SU-DHL-6 (cell line): Measurements from ENCODE around the gene HTR2B.

Experiments
- H2AFZ ChIP-seq: fragments of 200-600 bp; sonication (generic); 2 replicates; pipeline ENCODE4 v1.6.1; 2014; ENCODE audit warnings: low read depth, mild to moderate bottlenecking, moderate library complexity, mixed read lengths, antibody characterized with exemption, low read length; ENCODE audit not compliant: severe bottlenecking
- H3F3A ChIP-seq: fragments of 200-600 bp; shearing (Covaris generic); 2 replicates; pipeline ENCODE4 v1.6.0; 2016; ENCODE audit warnings: antibody characterized with exemption, mild to moderate bottlenecking; ENCODE audit not compliant: insufficient read depth
- H3K27ac ChIP-seq: fragments of 200-600 bp; sonication (generic); 2 replicates; pipeline ENCODE4 v1.5.1; 2016; ENCODE audit warnings: low read depth, mild to moderate bottlenecking, low read length, moderate library complexity, mixed read lengths
- H3K27me3 ChIP-seq: fragments of 200-600 bp; sonication (generic), shearing (Covaris generic); 2 replicates; pipeline ENCODE4 v1.6.0; 2014; ENCODE audit warnings: mild to moderate bottlenecking, low read length
- H3K36me3 ChIP-seq: fragments of 200-600 bp; sonication (generic); 2 replicates; pipeline ENCODE4 v1.6.1; 2014; ENCODE audit warnings: mild to moderate bottlenecking, low read length, mixed read lengths
- H3K4me2 ChIP-seq: fragments of 300-600, 200-600 bp; shearing (Covaris generic), sonication (generic); 2 replicates; pipeline ENCODE4 v1.6.0; 2014; ENCODE audit warnings: low read length, low read depth, mild to moderate bottlenecking; ENCODE audit not compliant: poor library complexity, severe bottlenecking
- H3K4me3 ChIP-seq: fragments of 200-600 bp; sonication (generic); 2 replicates; pipeline ENCODE4 v1.5.1; 2014; ENCODE audit warnings: antibody characterized with exemption, low read length, mild to moderate bottlenecking, mixed read lengths; ENCODE audit not compliant: insufficient read depth, poor library complexity, severe bottlenecking
- H3K79me2 ChIP-seq: fragments of 200-600 bp; sonication (generic); 2 replicates; pipeline ENCODE4 v1.6.1; 2014; ENCODE audit warnings: mild to moderate bottlenecking, low read length, moderate library complexity; ENCODE audit not compliant: insufficient read depth
- H3K9ac ChIP-seq: fragments of 200-600 bp; sonication (generic); 2 replicates; pipeline ENCODE4 v1.7.0; 2014; ENCODE audit warnings: mild to moderate bottlenecking, low read length
- H3K9me2 ChIP-seq: fragments of 200-600 bp; sonication (generic); replicated peaks from 2 replicates; pipeline ENCODE4 v1.6.1; 2014; ENCODE audit warnings: low read length; ENCODE audit not compliant: insufficient read depth
- H3K9me3 ChIP-seq: fragments of 200-600 bp; sonication (generic); 2 replicates; pipeline ENCODE4 v1.6.1; 2014; ENCODE audit warnings: low read length, mixed read lengths; ENCODE audit not compliant: insufficient read depth
- H4K20me1 ChIP-seq: fragments of 200-600 bp; sonication (generic); 2 replicates; pipeline ENCODE4 v1.6.1; 2014; ENCODE audit warnings: low read depth, mild to moderate bottlenecking, antibody characterized with exemption, low read length, moderate library complexity, mixed read lengths
- EZH2phosphoT487 ChIP-seq: fragments of 200-600 bp; sonication (generic), shearing (Covaris generic); conservative IDR thresholded peaks from 2 replicates; pipeline ENCODE4 v1.6.1; 2018; ENCODE audit warnings: mild to moderate bottlenecking, antibody characterized with exemption, low read length, moderate library complexity, mixed read lengths
- TF ChIP-seq, protein P1 (sequence below): fragments of 200-600 bp; sonication (generic); IDR thresholded peaks from one replicate; pipeline ENCODE4 v1.5.1; 2017; ENCODE audit warnings: antibody characterized with exemption, mild to moderate bottlenecking, low read length, moderate library complexity; ENCODE audit not compliant: insufficient read depth, poor library complexity, severe bottlenecking

The HTR2B gene

DNA sequence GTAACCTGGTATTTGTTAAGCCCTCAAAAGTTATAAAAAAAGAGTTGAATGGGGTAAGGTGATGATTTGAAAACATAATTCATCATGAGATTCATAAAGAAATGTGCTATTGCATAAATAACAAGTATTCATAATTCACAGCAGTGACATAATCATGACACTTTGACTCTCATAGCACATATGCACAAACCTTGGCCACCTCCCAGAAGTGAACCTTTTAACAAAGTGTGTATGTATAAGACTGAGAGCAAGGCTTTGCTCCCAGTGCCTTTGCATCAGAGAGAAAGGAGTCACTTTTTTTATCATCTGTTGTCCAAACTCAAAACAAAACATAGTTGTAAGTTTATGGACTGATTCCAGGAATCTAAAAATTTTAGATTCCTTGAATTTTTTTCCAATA is 15.0 kb upstream of the HTR2B start:
- H3K9ac ChIP-seq, result no peak overlapping the region
- H3K27me3 ChIP-seq, result no peaks in the 10 kb centered on the region
- H3K9me2 ChIP-seq, result no peaks in the 10 kb centered on the region
- no peak overlapping the region for H3K4me3 ChIP-seq
- no peaks in the 10 kb centered on the region for H3K79me2 ChIP-seq
- H3F3A ChIP-seq, result 0 out of 2 replicates have a peak, but pooled peaks cover 3% of the 10 kb centered on the region
- no peak overlapping the region for H3K4me2 ChIP-seq
- TF ChIP-seq EZH2phosphoT487, result no peak
- TF ChIP-seq, protein P1, sequence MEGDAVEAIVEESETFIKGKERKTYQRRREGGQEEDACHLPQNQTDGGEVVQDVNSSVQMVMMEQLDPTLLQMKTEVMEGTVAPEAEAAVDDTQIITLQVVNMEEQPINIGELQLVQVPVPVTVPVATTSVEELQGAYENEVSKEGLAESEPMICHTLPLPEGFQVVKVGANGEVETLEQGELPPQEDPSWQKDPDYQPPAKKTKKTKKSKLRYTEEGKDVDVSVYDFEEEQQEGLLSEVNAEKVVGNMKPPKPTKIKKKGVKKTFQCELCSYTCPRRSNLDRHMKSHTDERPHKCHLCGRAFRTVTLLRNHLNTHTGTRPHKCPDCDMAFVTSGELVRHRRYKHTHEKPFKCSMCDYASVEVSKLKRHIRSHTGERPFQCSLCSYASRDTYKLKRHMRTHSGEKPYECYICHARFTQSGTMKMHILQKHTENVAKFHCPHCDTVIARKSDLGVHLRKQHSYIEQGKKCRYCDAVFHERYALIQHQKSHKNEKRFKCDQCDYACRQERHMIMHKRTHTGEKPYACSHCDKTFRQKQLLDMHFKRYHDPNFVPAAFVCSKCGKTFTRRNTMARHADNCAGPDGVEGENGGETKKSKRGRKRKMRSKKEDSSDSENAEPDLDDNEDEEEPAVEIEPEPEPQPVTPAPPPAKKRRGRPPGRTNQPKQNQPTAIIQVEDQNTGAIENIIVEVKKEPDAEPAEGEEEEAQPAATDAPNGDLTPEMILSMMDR, result no peak
- peaks cover 4% of the 10 kb centered on the region; the same call in 1 of the 2 replicates for H3K36me3 ChIP-seq
- H3K27ac ChIP-seq, result peak overlapping the region; percentile 39
- no peaks in the 10 kb centered on the region for H4K20me1 ChIP-seq
- no peaks in the 10 kb centered on the region for H3K9me3 ChIP-seq
- H2AFZ ChIP-seq, result no peak overlapping the region

DNA sequence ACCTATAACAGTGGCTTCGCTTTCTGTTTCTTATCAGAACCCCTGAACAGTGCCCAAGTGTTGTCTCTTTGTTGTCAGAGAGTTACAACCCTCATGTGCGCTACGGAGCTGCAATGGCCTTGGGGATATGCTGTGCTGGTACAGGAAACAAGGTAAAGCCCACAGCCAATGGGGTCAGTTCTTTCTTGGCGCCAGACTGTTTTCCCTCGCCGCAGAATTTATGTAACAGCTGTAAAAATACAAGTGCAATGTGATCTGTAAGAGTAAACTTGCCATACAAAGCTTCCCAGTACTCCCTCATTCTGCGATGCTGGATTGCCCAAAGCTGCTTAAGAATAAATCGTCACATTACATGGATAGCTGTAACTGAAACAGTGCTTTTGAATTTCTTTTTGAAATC is 13.9 kb upstream of the HTR2B start:
- H2AFZ ChIP-seq, result no peak overlapping the region
- no peak overlapping the region for H3K4me2 ChIP-seq
- 0 out of 2 replicates have a peak, but pooled peaks cover 2% of the 10 kb centered on the region for H3K79me2 ChIP-seq
- H3K9me3 ChIP-seq, result no peaks in the 10 kb centered on the region
- no peaks in the 10 kb centered on the region for H4K20me1 ChIP-seq
- no peaks in the 10 kb centered on the region for H3K27me3 ChIP-seq
- no peak overlapping the region for H3K27ac ChIP-seq
- H3K4me3 ChIP-seq, result no peak overlapping the region
- H3K36me3 ChIP-seq, result no peaks in the 10 kb centered on the region; the same call in 1 of the 2 replicates
- H3K9me2 ChIP-seq, result no peaks in the 10 kb centered on the region
- TF ChIP-seq, protein P1, result no peak
- TF ChIP-seq EZH2phosphoT487, result no peak
- H3K9ac ChIP-seq, result no peak overlapping the region
- 0 out of 2 replicates have a peak, but pooled peaks cover 8% of the 10 kb centered on the region for H3F3A ChIP-seq

DNA sequence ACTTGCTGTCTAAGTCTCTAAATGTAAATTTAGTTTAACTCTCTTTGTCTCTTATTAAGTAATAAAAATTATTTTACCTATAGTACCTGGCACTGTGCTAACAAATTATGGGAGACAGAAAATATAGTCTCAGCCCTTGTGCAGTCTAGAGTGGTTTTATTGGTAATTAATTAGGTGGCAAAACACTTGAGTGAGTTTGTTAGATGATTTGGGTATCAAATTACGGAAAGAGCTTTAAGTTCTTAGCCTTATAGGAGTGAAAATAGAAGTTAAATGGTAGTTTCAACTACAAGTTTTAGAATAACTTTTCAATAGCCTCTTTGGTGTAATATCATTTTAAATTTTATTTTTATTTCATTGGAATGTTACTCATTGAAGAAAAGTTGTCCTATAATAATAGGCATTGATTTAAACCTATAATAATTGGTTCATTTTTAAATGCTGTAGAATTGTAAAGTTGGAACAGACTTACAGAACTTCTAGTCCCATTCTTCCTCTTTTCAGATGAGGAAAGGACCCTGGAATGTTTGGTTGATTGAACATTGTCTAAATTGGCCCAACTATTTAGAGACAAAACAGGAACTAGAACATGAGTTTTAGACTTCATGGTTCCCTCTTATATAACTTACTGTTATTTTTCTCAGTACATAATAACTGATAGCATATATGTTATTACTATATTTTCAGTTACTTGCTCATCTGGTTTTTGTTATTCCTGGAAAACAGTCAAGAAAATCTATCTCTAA is 10.2 kb upstream of the HTR2B start:
- Histone ChIP-seq H3K27me3 (no peaks in the 10 kb centered on the region), H3K79me2 (0 out of 2 replicates have a peak, but pooled peaks cover 3% of the 10 kb centered on the region), H3K9me3 (no peaks in the 10 kb centered on the region), H3K9ac (no peak overlapping the region), H3K4me3 (no peak overlapping the region), H3K4me2 (no peak overlapping the region), H3K36me3 (no peaks in the 10 kb centered on the region; the same call in 1 of the 2 replicates), H4K20me1 (no peaks in the 10 kb centered on the region), H3K9me2 (no peaks in the 10 kb centered on the region), H2AFZ (no peak overlapping the region), H3F3A (0 out of 2 replicates have a peak, but pooled peaks cover 5% of the 10 kb centered on the region), H3K27ac (no peak overlapping the region)
- TF ChIP-seq EZH2phosphoT487, result no peak
